HepG2 (cell line): ENCODE results near the gene ZNF227. TPM values are rescaled to one million over a fixed set of nuclear protein-coding genes. Genes with fewer than 3 reads are reported as not detected.
"Not testable (repeated sequence)": the region's sequence is repeated elsewhere in the genome, so short reads cannot be mapped to it uniquely, and the experiment has no call there.

ENCODE experiments used
- ATAC-seq: fragments of 200-7000 bp; cut with Tn5 transposase; 3 replicates; pipeline ENCODE4 v1.9.1; 2020; ENCODE audit warnings: mild to moderate bottlenecking, moderate library complexity
- BruUV-seq: library from RNA; stranded (reverse); fragments of 400-500 nt; replicated peaks from 2 replicates; lab custom pipeline; 2021; lab: Mats Ljungman, UMichigan
- CTCF ChIA-PET: fragments of 300-600 bp; formaldehyde crosslinking; extraction: SDS; loops from one replicate; lab custom pipeline; 2021; ENCODE audit warnings: low total read pairs, inconsistent platforms, low intra/inter-chr PET ratio; lab: Yijun Ruan, JAX
- POLR2A ChIA-PET: fragments of 350-600 bp; sonication (Branson Sonifier 250); formaldehyde crosslinking; loops from one replicate; lab custom pipeline; 2020; ENCODE audit warnings: antibody characterized with exemption, inconsistent platforms; lab: Yijun Ruan, JAX
- DNase-seq: peaks from one replicate; pipeline ENCODE4 v3.0.0-alpha.2; 2015; ENCODE audit warnings: low spot score
- FAIRE-seq: peaks from 3 replicates; lab custom pipeline; 2011; peaks lifted over from hg19 to GRCh38; lab: Jason Lieb, UNC
- H2AFZ ChIP-seq: one replicate; pipeline ENCODE4 v1.6.1; 2011; ENCODE audit warnings: low read length, inconsistent platforms
- H3K27ac ChIP-seq: fragments of 300-600 bp; 3 replicates; pipeline ENCODE4 v1.8.0; 2011; ENCODE audit warnings: mixed run types, mild to moderate bottlenecking, mixed read lengths, low read length, inconsistent platforms; ENCODE audit not compliant: insufficient read depth; ENCODE audit errors: extremely low read length
- H3K27me3 ChIP-seq, 2 experiments: fragments of 200-600 bp in 1 of 2; 2 replicates in 1 of 2; 3 replicates in 1 of 2; pipeline versions ENCODE4 v1.6.0 to v1.8.0; 2011; ENCODE audit warnings: low read length in 2 of 2, mild to moderate bottlenecking in 2 of 2, moderate library complexity in 2 of 2, inconsistent platforms in 1 of 2; ENCODE audit not compliant: insufficient read depth in 2 of 2, control insufficient read depth in 1 of 2
- H3K36me3 ChIP-seq, 2 experiments: fragments of 200-600 bp in 1 of 2; replicated peaks in 1 of 2; 2 replicates in 1 of 2; 3 replicates in 1 of 2; pipeline versions ENCODE4 v1.5.1 to v1.8.0; 2011; ENCODE audit warnings: low read length in 2 of 2, inconsistent platforms in 1 of 2; ENCODE audit not compliant: insufficient read depth in 2 of 2, control insufficient read depth in 1 of 2
- H3K4me1 ChIP-seq: 2 replicates; pipeline ENCODE4 v1.5.1; 2012; ENCODE audit warnings: low read length, inconsistent platforms; ENCODE audit not compliant: insufficient read depth
- H3K4me2 ChIP-seq: 2 replicates; pipeline ENCODE4 v1.6.0; 2011; ENCODE audit warnings: low read depth, low read length, inconsistent platforms
- H3K4me3 ChIP-seq, 3 experiments: fragments of 200-600 bp in 1 of 3; sonication (generic), shearing (Covaris generic) in 1 of 3; replicated peaks in 1 of 3; 2 replicates each; pipeline ENCODE4 v1.5.1; 2011 to 2016; ENCODE audit warnings: low read length in 3 of 3, inconsistent platforms in 2 of 3, low read depth in 2 of 3, mild to moderate bottlenecking in 2 of 3, control low read depth in 1 of 3, mixed read lengths in 1 of 3; ENCODE audit not compliant: insufficient read depth in 1 of 3
- H3K79me2 ChIP-seq: one replicate; pipeline ENCODE4 v1.6.1; 2011; ENCODE audit warnings: low read length, inconsistent platforms; ENCODE audit not compliant: insufficient read depth
- H3K9ac ChIP-seq: 2 replicates; pipeline ENCODE4 v1.6.0; 2011; ENCODE audit warnings: mild to moderate bottlenecking, low read depth, low read length, inconsistent platforms; ENCODE audit not compliant: insufficient read depth
- H3K9me3 ChIP-seq: 2 replicates; pipeline ENCODE4 v1.5.1; 2012; ENCODE audit warnings: mild to moderate bottlenecking, low read length
- H4K20me1 ChIP-seq: 2 replicates; pipeline ENCODE4 v1.6.0; 2011; ENCODE audit warnings: inconsistent platforms, mild to moderate bottlenecking, low read length, moderate library complexity; ENCODE audit not compliant: insufficient read depth
- FOSL1 ChIP-seq: sonication (generic); formaldehyde crosslinking; IDR thresholded peaks from 2 replicates; pipeline ENCODE4 v1.9.0; 2021; ENCODE audit warnings: missing genetic modification reagents, borderline replicate concordance
- GATA4 ChIP-seq: sonication (generic); IDR thresholded peaks from 2 replicates; pipeline ENCODE4 v1.6.1; 2016; ENCODE audit warnings: antibody characterized with exemption, low read depth, borderline replicate concordance
- HIVEP1 ChIP-seq: sonication (generic); formaldehyde crosslinking; IDR thresholded peaks from 2 replicates; pipeline ENCODE4 v1.4.0; 2020; ENCODE audit warnings: mild to moderate bottlenecking, missing genetic modification reagents
- HNRNPK ChIP-seq: fragments of 200-400 bp; formaldehyde crosslinking; IDR thresholded peaks from 2 replicates; pipeline ENCODE4 v1.6.1; 2018; ENCODE audit warnings: low read length, low read depth, moderate library complexity, mild to moderate bottlenecking; ENCODE audit not compliant: poor library complexity, severe bottlenecking
- HNRNPUL1 ChIP-seq: fragments of 200-400 bp; formaldehyde crosslinking; IDR thresholded peaks from 2 replicates; pipeline ENCODE4 v1.6.1; 2017; ENCODE audit warnings: low read depth, mild to moderate bottlenecking, low read length, moderate library complexity
- MAX ChIP-seq: IDR thresholded peaks from 2 replicates; pipeline ENCODE4 v1.6.1; 2012; ENCODE audit warnings: inconsistent platforms
- WGBS: methylation state at CpG from one replicate; pipeline ENCODE4 v1.1.6; 2017; ENCODE audit warnings: low lambda C conversion rate; 5-methylcytosine and 5-hydroxymethylcytosine counted together
- in situ Hi-C: cut with HindIII; loops from 2 replicates; pipeline ENCODE4 v1.10.0; 2017; ENCODE audit warnings: low pct_unique_long_range_greater_than_20kb; ENCODE audit not compliant: extremely low pct_ligation_motif_present
- intact Hi-C: fragments of 100-400 bp; cut with micrococcal nuclease; formaldehyde crosslinking; loops from one replicate; pipeline ENCODE4 v1.10.0; 2022; ENCODE audit not compliant: unreplicated experiment
- polyA plus RNA-seq, 8 experiments: library from polyadenylated mRNA; depleted of rRNA in 3 of 8; stranded (reverse) in 7 of 8; unstranded in 1 of 8; fragments of >200 nt; fragmentation: Illumina TruSeq in 4 of 8; extraction: Trizol in 4 of 8; gene quantifications; 2 replicates each; pipeline versions ENCODE4 v1.2.1 to v1.2.3, GENCODE V29; 2011 to 2016; ENCODE audit warnings: low read depth in 4 of 8, missing spikeins in 1 of 8, mixed read lengths in 1 of 8; ENCODE audit not compliant: insufficient read depth in 1 of 8
- total RNA-seq, 5 experiments: library from RNA; depleted of rRNA; stranded (reverse); fragments of >200 nt; fragmentation: Illumina TruSeq; extraction: Trizol; gene quantifications; 2 replicates each; pipeline ENCODE4 v1.2.3, GENCODE V29; 2016; ENCODE audit warnings: low read depth in 1 of 5
- TF ChIP-seq, protein P1 (sequence below): sonication (generic); formaldehyde crosslinking; IDR thresholded peaks from 2 replicates; pipeline ENCODE4 v1.5.0; 2020; ENCODE audit warnings: missing genetic modification reagents
- TF ChIP-seq, protein P2 (sequence below): sonication (generic); formaldehyde crosslinking; conservative IDR thresholded peaks from 2 replicates; pipeline ENCODE4 v1.8.1; 2023; ENCODE audit warnings: missing genetic modification reagents
- TF ChIP-seq, protein P3 (sequence below): IDR thresholded peaks from 2 replicates; pipeline ENCODE4 v1.6.1; 2016; ENCODE audit warnings: low read depth, borderline replicate concordance

Gene ZNF227
- total and polyA plus RNA-seq, 2 of the 13 experiments (the other 11 are each of a cell fraction or from before 2014, with no cell fraction given), result 3.1 to 16.8 TPM

GRCh38 chr19:44220761-44221160 lies 8.4 kb downstream of the ZNF227 start:
- H2AFZ ChIP-seq, H3K9ac ChIP-seq, in situ Hi-C loops, intact Hi-C loops, H3K27ac ChIP-seq, H3K9me3 ChIP-seq, H3K27me3 ChIP-seq, POLR2A ChIA-PET, FAIRE-seq, BruUV-seq, ATAC-seq, CTCF ChIA-PET, H3K36me3 ChIP-seq, H3K4me1 ChIP-seq, H3K4me2 ChIP-seq, H3K4me3 ChIP-seq, H4K20me1 ChIP-seq, H3K79me2 ChIP-seq, DNase-seq: not testable (repeated sequence)
- WGBS, result 93% methylated on average over 6 of the region's 6 CpGs

- in situ Hi-C loops, intact Hi-C loops, H3K9ac ChIP-seq, FAIRE-seq, H2AFZ ChIP-seq, H3K4me1 ChIP-seq, H3K4me2 ChIP-seq, H3K27me3 ChIP-seq, H3K36me3 ChIP-seq, H3K9me3 ChIP-seq, DNase-seq, BruUV-seq, H4K20me1 ChIP-seq, H3K4me3 ChIP-seq, POLR2A ChIA-PET, H3K27ac ChIP-seq, ATAC-seq, CTCF ChIA-PET, H3K79me2 ChIP-seq: not testable (repeated sequence)
- WGBS, result 91% methylated on average over 1 of the region's 3 CpGs
Measured at GRCh38 chr19:44221291-44221690, 9.0 kb downstream of the ZNF227 start.

DNA sequence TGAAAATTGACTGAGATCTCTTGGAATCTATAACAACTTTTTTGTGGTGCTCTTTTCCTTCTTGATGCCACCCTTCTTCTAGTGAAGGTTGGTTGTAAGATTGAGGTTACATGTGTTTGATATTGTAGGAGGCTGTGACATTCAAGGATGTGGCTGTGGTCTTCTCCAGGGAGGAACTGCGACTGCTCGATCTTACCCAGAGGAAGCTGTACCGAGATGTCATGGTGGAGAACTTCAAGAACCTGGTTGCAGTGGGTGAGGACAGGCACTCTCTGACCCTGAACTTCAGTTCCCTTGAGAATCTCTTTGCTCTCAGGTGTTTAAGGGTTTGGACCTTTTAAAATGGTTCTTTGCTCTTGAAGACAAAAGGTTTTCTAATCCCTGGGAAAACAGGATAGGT lies 16.0 kb downstream of the ZNF227 start:
- Histone ChIP-seq H3K9ac (no peak overlapping the region), H3K79me2 (no peaks in the 10 kb centered on the region), H3K9me3 (no peaks in the 10 kb centered on the region), H3K27ac (no peak overlapping the region), H2AFZ (no peak overlapping the region), H3K4me1 (no peaks in the 10 kb centered on the region), H3K27me3 (no peaks in the 10 kb centered on the region; a peak in 1 of 5 replicates), H4K20me1 (no peaks in the 10 kb centered on the region), H3K4me2 (no peak overlapping the region), H3K4me3 (no peak overlapping the region), H3K36me3 (peaks cover 5 to 35% of the 10 kb centered on the region in 2 experiments)
- CTCF ChIA-PET, result no interaction called here
- 95% methylated on average over 3 of the region's 3 CpGs for WGBS
- BruUV-seq, result no TSS peak
- ATAC-seq, result no peak
- in situ Hi-C loops, result no loop called here
- POLR2A ChIA-PET, result no interaction called here
- no peak for DNase-seq
- intact Hi-C loops, result no loop called here
- no peak for FAIRE-seq
- TF ChIP-seq, protein P1, sequence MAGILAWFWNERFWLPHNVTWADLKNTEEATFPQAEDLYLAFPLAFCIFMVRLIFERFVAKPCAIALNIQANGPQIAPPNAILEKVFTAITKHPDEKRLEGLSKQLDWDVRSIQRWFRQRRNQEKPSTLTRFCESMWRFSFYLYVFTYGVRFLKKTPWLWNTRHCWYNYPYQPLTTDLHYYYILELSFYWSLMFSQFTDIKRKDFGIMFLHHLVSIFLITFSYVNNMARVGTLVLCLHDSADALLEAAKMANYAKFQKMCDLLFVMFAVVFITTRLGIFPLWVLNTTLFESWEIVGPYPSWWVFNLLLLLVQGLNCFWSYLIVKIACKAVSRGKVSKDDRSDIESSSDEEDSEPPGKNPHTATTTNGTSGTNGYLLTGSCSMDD (CRISPR knock-in tag), result no peak
- TF ChIP-seq MAX (no peak), HIVEP1 (CRISPR knock-in tag) (no peak), GATA4 (no peak), FOSL1 (CRISPR knock-in tag) (no peak), HNRNPK (no peak), HNRNPUL1 (no peak)
- TF ChIP-seq, protein P2, sequence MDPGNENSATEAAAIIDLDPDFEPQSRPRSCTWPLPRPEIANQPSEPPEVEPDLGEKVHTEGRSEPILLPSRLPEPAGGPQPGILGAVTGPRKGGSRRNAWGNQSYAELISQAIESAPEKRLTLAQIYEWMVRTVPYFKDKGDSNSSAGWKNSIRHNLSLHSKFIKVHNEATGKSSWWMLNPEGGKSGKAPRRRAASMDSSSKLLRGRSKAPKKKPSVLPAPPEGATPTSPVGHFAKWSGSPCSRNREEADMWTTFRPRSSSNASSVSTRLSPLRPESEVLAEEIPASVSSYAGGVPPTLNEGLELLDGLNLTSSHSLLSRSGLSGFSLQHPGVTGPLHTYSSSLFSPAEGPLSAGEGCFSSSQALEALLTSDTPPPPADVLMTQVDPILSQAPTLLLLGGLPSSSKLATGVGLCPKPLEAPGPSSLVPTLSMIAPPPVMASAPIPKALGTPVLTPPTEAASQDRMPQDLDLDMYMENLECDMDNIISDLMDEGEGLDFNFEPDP (CRISPR knock-in tag), result no peak
- TF ChIP-seq, protein P3, sequence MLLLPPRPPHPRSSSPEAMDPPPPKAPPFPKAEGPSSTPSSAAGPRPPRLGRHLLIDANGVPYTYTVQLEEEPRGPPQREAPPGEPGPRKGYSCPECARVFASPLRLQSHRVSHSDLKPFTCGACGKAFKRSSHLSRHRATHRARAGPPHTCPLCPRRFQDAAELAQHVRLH, result no peak
